HCT116 (cell line): ENCODE measurements around the gene RANGAP1. TPM values are rescaled to one million over a fixed set of nuclear protein-coding genes. Genes with fewer than 3 reads are reported as not detected.

Experiments
- ATAC-seq: fragments of 200-7000 bp; cut with Tn5 transposase; 2 replicates; pipeline ENCODE4 v1.9.1; 2020; ENCODE audit warnings: mild to moderate bottlenecking, moderate library complexity
- BruUV-seq: library from RNA; stranded (reverse); fragments of 400-500 nt; replicated peaks from 2 replicates; lab custom pipeline; 2021; lab: Mats Ljungman, UMichigan
- CTCF ChIA-PET: fragments of 300-600 bp; sonication (Branson Sonifier 250); formaldehyde crosslinking; loops from one replicate; lab custom pipeline; 2021; ENCODE audit warnings: antibody characterized with exemption; lab: Charles Lee
- POLR2A ChIA-PET: fragments of 300-600, 350-600 bp; sonication (Branson Sonifier 250); formaldehyde crosslinking; loops from one replicate; lab custom pipeline; 2021; ENCODE audit warnings: antibody characterized with exemption; lab: Charles Lee
- RAD21 ChIA-PET, 2 experiments: fragments of 300-600 bp; sonication (Branson Sonifier 250); formaldehyde crosslinking; loops; one replicate each; lab custom pipeline; 2023; ENCODE audit warnings: low total read pairs in 2 of 2; ENCODE audit not compliant: uncharacterized antibody in 2 of 2, unreplicated experiment in 2 of 2, low non-redundant PET in 1 of 2; lab: Charles Lee
- DNase-seq: peaks from one replicate; pipeline ENCODE4 v3.0.0-alpha.2; 2010; ENCODE audit warnings: low read depth, low spot score
- H2AFZ ChIP-seq: fragments of 200-600 bp; shearing (Covaris generic), sonication (generic); 2 replicates; pipeline ENCODE4 v1.6.1; 2017; ENCODE audit warnings: low read depth, mixed run types, mixed read lengths, antibody characterized with exemption, low read length; ENCODE audit not compliant: poor library complexity, severe bottlenecking
- H3K27ac ChIP-seq: 2 replicates; pipeline ENCODE4 v1.5.1; 2012; ENCODE audit warnings: low read depth, low read length
- H3K27me3 ChIP-seq: fragments of 200-600 bp; sonication (generic); 2 replicates; pipeline ENCODE4 v1.6.1; 2016; ENCODE audit warnings: mixed run types, low read length, mixed read lengths; ENCODE audit not compliant: insufficient read depth
- H3K36me3 ChIP-seq, 2 experiments: fragments of 200-500 bp in 1 of 2; fragments of 200-600 bp in 1 of 2; sonication (Bioruptor generic) in 1 of 2; sonication (generic) in 1 of 2; 2 replicates each; pipeline versions ENCODE4 v1.5.1 to v1.6.1; 2014 to 2016; ENCODE audit warnings: low read length in 2 of 2, inconsistent platforms in 1 of 2, mixed read lengths in 1 of 2, mixed run types in 1 of 2; ENCODE audit not compliant: insufficient read depth in 2 of 2, control insufficient read depth in 1 of 2
- H3K4me1 ChIP-seq, 2 experiments: fragments of 200-600 bp in 1 of 2; sonication (generic) in 1 of 2; 2 replicates each; pipeline versions ENCODE4 v1.5.1 to v1.6.1; 2012 to 2017; ENCODE audit warnings: low read length in 2 of 2, inconsistent platforms in 1 of 2, mild to moderate bottlenecking in 1 of 2, mixed read lengths in 1 of 2, mixed run types in 1 of 2, moderate library complexity in 1 of 2; ENCODE audit not compliant: insufficient read depth in 2 of 2, control insufficient read depth in 1 of 2
- H3K4me2 ChIP-seq: fragments of 200-600 bp; sonication (generic); 2 replicates; pipeline ENCODE4 v1.6.1; 2017; ENCODE audit warnings: mixed run types, low read length, mixed read lengths
- H3K4me3 ChIP-seq, 2 experiments: fragments of 200-600 bp in 1 of 2; sonication (generic) in 1 of 2; replicated peaks in 1 of 2; 2 replicates each; pipeline ENCODE4 v1.5.1; 2011 to 2016; ENCODE audit warnings: low read length in 2 of 2, control low read depth in 1 of 2, low read depth in 1 of 2, mild to moderate bottlenecking in 1 of 2, mixed read lengths in 1 of 2, mixed run types in 1 of 2
- H3K79me2 ChIP-seq: fragments of 200-600 bp; sonication (generic); 2 replicates; pipeline ENCODE4 v1.6.1; 2017; ENCODE audit warnings: mild to moderate bottlenecking, mixed run types, low read length, moderate library complexity, mixed read lengths; ENCODE audit not compliant: insufficient read depth
- H3K9ac ChIP-seq: fragments of 200-600 bp; sonication (generic); 2 replicates; pipeline ENCODE4 v1.6.1; 2016; ENCODE audit warnings: low read length, mixed read lengths
- H3K9me2 ChIP-seq: fragments of 200-600 bp; sonication (generic), shearing (Covaris generic); 2 replicates; pipeline ENCODE4 v1.6.1; 2017; ENCODE audit warnings: mixed run types, mild to moderate bottlenecking, moderate library complexity; ENCODE audit not compliant: insufficient read depth
- H3K9me3 ChIP-seq, 2 experiments: fragments of 200-500 bp in 1 of 2; fragments of 200-600 bp in 1 of 2; sonication (Bioruptor generic) in 1 of 2; sonication (generic) in 1 of 2; 2 replicates each; pipeline ENCODE4 v1.6.1; 2014 to 2017; ENCODE audit warnings: low read length in 2 of 2, mixed read lengths in 2 of 2, inconsistent platforms in 1 of 2, low read depth in 1 of 2, mild to moderate bottlenecking in 1 of 2, mixed run types in 1 of 2, moderate library complexity in 1 of 2; ENCODE audit not compliant: control insufficient read depth in 1 of 2, insufficient read depth in 1 of 2
- H4K20me1 ChIP-seq: fragments of 200-600 bp; sonication (generic), shearing (Covaris generic); 2 replicates; pipeline ENCODE4 v1.6.1; 2017; ENCODE audit warnings: mixed run types, mild to moderate bottlenecking, moderate library complexity; ENCODE audit not compliant: insufficient read depth
- CEBPB ChIP-seq: IDR thresholded peaks from 2 replicates; pipeline ENCODE4 v1.6.1; 2012; ENCODE audit warnings: low read depth
- EGR1 ChIP-seq: IDR thresholded peaks from 2 replicates; pipeline ENCODE4 v1.6.1; 2012; ENCODE audit warnings: low read depth
- ELF1 ChIP-seq: IDR thresholded peaks from 2 replicates; pipeline ENCODE4 v1.6.1; 2012; ENCODE audit warnings: low read depth, borderline replicate concordance
- EZH2 ChIP-seq: fragments of 200-600 bp; sonication (generic); IDR thresholded peaks from 2 replicates; pipeline ENCODE4 v1.6.1; 2017; ENCODE audit warnings: antibody characterized with exemption, mixed run types
- EZH2phosphoT487 ChIP-seq: fragments of 200-600 bp; IDR thresholded peaks from 2 replicates; pipeline ENCODE4 v1.6.1; 2018; ENCODE audit warnings: antibody characterized with exemption, borderline replicate concordance
- FOSL1 ChIP-seq: IDR thresholded peaks from 2 replicates; pipeline ENCODE4 v1.6.1; 2012; ENCODE audit warnings: low read depth
- JUND ChIP-seq: IDR thresholded peaks from 2 replicates; pipeline ENCODE4 v1.6.1; 2012
- POLR2AphosphoS5 ChIP-seq: IDR thresholded peaks from 2 replicates; pipeline ENCODE4 v1.6.1; 2011; ENCODE audit warnings: mild to moderate bottlenecking, low read depth, low read length, moderate library complexity
- RAD21 ChIP-seq: IDR thresholded peaks from 2 replicates; pipeline ENCODE4 v1.6.1; 2012; ENCODE audit warnings: low read depth, mild to moderate bottlenecking
- SIN3A ChIP-seq: IDR thresholded peaks from 2 replicates; pipeline ENCODE4 v1.6.1; 2012; ENCODE audit warnings: low read depth
- SP1 ChIP-seq: IDR thresholded peaks from 2 replicates; pipeline ENCODE4 v1.6.1; 2012; ENCODE audit warnings: low read depth
- SRF ChIP-seq: IDR thresholded peaks from 2 replicates; pipeline ENCODE4 v1.6.1; 2012; ENCODE audit warnings: low read depth
- TCF7L2 ChIP-seq: IDR thresholded peaks from 2 replicates; pipeline ENCODE4 v1.7.0; 2011; ENCODE audit warnings: borderline replicate concordance, inconsistent platforms; ENCODE audit not compliant: insufficient read depth, insufficient read length; ENCODE audit errors: extremely low read depth
- ZFX ChIP-seq: fragments of 450-650 bp; IDR thresholded peaks from 2 replicates; pipeline ENCODE4 v1.6.1; 2017
- intact Hi-C: fragments of 100-400 bp; cut with micrococcal nuclease; formaldehyde crosslinking; loops from 2 replicates; pipeline ENCODE4 v1.10.0; 2022
- total RNA-seq: library from RNA; stranded (reverse); gene quantifications from one replicate; pipeline ENCODE4 v1.2.1, GENCODE V29; 2021; ENCODE audit not compliant: unreplicated experiment
- TF ChIP-seq, protein P1 (sequence below), 3 experiments: fragments of 200-600 bp in 1 of 3; sonication (generic) in 1 of 3; IDR thresholded peaks in 2 of 3; conservative IDR thresholded peaks in 1 of 3; 2 replicates each; pipeline ENCODE4 v1.5.1; 2012 to 2017; ENCODE audit warnings: low read depth in 2 of 3, low read length in 2 of 3, antibody characterized with exemption in 1 of 3, borderline replicate concordance in 1 of 3, control low read depth in 1 of 3, mild to moderate bottlenecking in 1 of 3, mixed read lengths in 1 of 3, mixed run types in 1 of 3, moderate library complexity in 1 of 3; ENCODE audit not compliant: insufficient read depth in 1 of 3
- TF ChIP-seq, protein P2 (sequence below): IDR thresholded peaks from 2 replicates; pipeline ENCODE4 v1.6.1; 2012
- TF ChIP-seq, protein P3 (sequence below): IDR thresholded peaks from 2 replicates; pipeline ENCODE4 v1.6.1; 2011; ENCODE audit warnings: mild to moderate bottlenecking, low read length, moderate library complexity; ENCODE audit not compliant: insufficient replicate concordance; ENCODE audit errors: extremely low read depth
- TF ChIP-seq, protein P4 (sequence below): IDR thresholded peaks from 2 replicates; pipeline ENCODE4 v1.6.1; 2012

The RANGAP1 gene
- total RNA-seq, 1 experiment from 2014 or later, result 121 TPM

DNA sequence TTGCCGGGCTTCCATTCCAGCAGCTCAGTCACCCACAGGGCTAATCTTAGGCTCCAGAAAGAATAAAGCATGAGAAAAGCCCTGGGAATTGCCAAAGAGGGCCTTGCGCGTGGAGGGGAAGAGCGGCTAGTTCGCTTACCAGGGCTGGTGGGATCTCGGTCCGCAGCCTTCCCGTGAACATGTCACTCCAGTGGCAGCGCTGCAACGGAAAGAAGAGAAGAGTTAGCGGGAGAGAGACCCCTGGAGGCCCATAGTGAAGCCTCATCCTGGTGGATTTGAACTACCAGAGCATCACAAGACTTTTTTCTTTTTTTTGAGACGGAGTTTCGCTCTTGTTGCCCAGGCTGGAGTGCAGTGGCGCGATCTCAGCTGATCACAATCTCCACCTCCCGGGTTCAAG, 18.0 kb downstream of the RANGAP1 start:
- Histone ChIP-seq H3K4me3 (no peak overlapping the region), H3K79me2 (peaks cover 64% of the 10 kb centered on the region; the same call in 1 of the 2 replicates), H3K4me1 (no peaks in the 10 kb centered on the region), H4K20me1 (no peaks in the 10 kb centered on the region), H3K36me3 (peaks cover 54 to 72% of the 10 kb centered on the region in 2 experiments), H3K4me2 (no peak overlapping the region), H3K27ac (no peak overlapping the region), H3K9me2 (no peaks in the 10 kb centered on the region), H3K9me3 (no peaks in the 10 kb centered on the region), H3K9ac (no peak overlapping the region), H2AFZ (no peak overlapping the region), H3K27me3 (no peaks in the 10 kb centered on the region)
- ChIA-PET POLR2A (no interaction called here), CTCF (no interaction called here), RAD21 (interaction anchor here in 1 of 2 experiments (0.6 kb wide), 1 partner anchor 114 kb away, joined by 3 read pairs; the partner anchor contains the start of gene TEF)
- ATAC-seq (no peak), DNase-seq (no peak)
- no peak for TF ChIP-seq EZH2phosphoT487
- intact Hi-C loops, result no loop called here
- no TSS peak for BruUV-seq

DNA sequence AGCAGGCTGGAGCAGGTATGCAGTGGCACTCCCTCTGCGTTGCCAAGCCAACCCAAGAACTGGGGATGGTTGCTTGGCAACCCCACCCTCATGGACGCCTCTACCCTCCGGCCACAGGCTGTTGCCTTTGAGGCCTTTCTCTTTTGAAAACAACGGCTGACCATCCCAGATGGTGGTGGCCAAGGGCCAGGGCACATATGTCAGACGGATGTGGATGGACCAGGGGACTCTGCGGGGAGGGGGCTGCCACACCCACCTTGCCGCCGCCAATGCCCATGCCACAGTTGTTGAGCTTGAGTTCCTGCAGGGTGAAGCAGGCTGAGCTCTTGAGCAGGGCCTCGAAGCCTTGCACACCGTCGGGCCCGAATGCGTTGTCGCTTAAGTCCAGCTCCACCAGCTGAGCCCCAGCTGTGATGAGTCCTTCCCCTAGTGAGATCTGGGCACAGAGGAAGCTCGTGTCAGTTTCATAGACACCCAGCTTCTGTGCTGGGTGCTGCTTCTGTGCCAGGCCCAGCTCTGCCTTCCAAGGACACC, 21.5 kb downstream of the RANGAP1 start:
- POLR2A ChIA-PET, result interaction anchor here (1.1 kb wide), 1 partner anchor 10 kb away, joined by 3 read pairs; no protein-coding TSS in a partner anchor
- RAD21 ChIA-PET, result no interaction called here
- TF ChIP-seq SIN3A (no peak), ELF1 (no peak), POLR2AphosphoS5 (no peak), EZH2 (no peak), ZFX (no peak), JUND (no peak), SRF (no peak), EZH2phosphoT487 (no peak), TCF7L2 (no peak), RAD21 (no peak), CEBPB (no peak), FOSL1 (no peak), EGR1 (no peak), SP1 (no peak)
- TF ChIP-seq, protein P1, sequence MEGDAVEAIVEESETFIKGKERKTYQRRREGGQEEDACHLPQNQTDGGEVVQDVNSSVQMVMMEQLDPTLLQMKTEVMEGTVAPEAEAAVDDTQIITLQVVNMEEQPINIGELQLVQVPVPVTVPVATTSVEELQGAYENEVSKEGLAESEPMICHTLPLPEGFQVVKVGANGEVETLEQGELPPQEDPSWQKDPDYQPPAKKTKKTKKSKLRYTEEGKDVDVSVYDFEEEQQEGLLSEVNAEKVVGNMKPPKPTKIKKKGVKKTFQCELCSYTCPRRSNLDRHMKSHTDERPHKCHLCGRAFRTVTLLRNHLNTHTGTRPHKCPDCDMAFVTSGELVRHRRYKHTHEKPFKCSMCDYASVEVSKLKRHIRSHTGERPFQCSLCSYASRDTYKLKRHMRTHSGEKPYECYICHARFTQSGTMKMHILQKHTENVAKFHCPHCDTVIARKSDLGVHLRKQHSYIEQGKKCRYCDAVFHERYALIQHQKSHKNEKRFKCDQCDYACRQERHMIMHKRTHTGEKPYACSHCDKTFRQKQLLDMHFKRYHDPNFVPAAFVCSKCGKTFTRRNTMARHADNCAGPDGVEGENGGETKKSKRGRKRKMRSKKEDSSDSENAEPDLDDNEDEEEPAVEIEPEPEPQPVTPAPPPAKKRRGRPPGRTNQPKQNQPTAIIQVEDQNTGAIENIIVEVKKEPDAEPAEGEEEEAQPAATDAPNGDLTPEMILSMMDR (IDR thresholded peaks at IDR 0.05 in 2 of 3, conservative IDR thresholded peaks at IDR 0.05 in 1 of 3; ENCODE audit: borderline replicate concordance in 1 of 3, insufficient read depth in 1 of 3, low read depth in 2 of 3, low read length in 2 of 3), result no peak
- TF ChIP-seq, protein P2, sequence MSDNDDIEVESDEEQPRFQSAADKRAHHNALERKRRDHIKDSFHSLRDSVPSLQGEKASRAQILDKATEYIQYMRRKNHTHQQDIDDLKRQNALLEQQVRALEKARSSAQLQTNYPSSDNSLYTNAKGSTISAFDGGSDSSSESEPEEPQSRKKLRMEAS, result no peak
- TF ChIP-seq, protein P3, sequence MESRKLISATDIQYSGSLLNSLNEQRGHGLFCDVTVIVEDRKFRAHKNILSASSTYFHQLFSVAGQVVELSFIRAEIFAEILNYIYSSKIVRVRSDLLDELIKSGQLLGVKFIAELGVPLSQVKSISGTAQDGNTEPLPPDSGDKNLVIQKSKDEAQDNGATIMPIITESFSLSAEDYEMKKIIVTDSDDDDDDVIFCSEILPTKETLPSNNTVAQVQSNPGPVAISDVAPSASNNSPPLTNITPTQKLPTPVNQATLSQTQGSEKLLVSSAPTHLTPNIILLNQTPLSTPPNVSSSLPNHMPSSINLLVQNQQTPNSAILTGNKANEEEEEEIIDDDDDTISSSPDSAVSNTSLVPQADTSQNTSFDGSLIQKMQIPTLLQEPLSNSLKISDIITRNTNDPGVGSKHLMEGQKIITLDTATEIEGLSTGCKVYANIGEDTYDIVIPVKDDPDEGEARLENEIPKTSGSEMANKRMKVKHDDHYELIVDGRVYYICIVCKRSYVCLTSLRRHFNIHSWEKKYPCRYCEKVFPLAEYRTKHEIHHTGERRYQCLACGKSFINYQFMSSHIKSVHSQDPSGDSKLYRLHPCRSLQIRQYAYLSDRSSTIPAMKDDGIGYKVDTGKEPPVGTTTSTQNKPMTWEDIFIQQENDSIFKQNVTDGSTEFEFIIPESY, result no peak
- TF ChIP-seq, protein P4, sequence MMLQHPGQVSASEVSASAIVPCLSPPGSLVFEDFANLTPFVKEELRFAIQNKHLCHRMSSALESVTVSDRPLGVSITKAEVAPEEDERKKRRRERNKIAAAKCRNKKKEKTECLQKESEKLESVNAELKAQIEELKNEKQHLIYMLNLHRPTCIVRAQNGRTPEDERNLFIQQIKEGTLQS, result no peak

More for the DNA sequence above, 21.5 kb downstream of the RANGAP1 start:
- no TSS peak for BruUV-seq
- no peaks in the 10 kb centered on the region for H3K9me3 ChIP-seq
- no peaks in the 10 kb centered on the region for H4K20me1 ChIP-seq
- no peaks in the 10 kb centered on the region for H3K4me1 ChIP-seq
- H3K27ac ChIP-seq, result no peak overlapping the region; the same call in 1 of the 2 replicates
- peaks cover 70% of the 10 kb centered on the region; the same call in 1 of the 2 replicates for H3K79me2 ChIP-seq
- no peak overlapping the region for H3K4me3 ChIP-seq
- no peak overlapping the region for H2AFZ ChIP-seq
- no peak overlapping the region for H3K9ac ChIP-seq
- H3K36me3 ChIP-seq, result peaks cover 63 to 84% of the 10 kb centered on the region in 2 experiments
- no peaks in the 10 kb centered on the region for H3K27me3 ChIP-seq
- H3K4me2 ChIP-seq, result no peak overlapping the region
- DNase-seq (no peak), ATAC-seq (no peak)
- CTCF ChIA-PET, result no interaction called here
- no peaks in the 10 kb centered on the region for H3K9me2 ChIP-seq
- intact Hi-C loops, result no loop called here
